ENCODE data around the gene MAP3K4.

DNA sequence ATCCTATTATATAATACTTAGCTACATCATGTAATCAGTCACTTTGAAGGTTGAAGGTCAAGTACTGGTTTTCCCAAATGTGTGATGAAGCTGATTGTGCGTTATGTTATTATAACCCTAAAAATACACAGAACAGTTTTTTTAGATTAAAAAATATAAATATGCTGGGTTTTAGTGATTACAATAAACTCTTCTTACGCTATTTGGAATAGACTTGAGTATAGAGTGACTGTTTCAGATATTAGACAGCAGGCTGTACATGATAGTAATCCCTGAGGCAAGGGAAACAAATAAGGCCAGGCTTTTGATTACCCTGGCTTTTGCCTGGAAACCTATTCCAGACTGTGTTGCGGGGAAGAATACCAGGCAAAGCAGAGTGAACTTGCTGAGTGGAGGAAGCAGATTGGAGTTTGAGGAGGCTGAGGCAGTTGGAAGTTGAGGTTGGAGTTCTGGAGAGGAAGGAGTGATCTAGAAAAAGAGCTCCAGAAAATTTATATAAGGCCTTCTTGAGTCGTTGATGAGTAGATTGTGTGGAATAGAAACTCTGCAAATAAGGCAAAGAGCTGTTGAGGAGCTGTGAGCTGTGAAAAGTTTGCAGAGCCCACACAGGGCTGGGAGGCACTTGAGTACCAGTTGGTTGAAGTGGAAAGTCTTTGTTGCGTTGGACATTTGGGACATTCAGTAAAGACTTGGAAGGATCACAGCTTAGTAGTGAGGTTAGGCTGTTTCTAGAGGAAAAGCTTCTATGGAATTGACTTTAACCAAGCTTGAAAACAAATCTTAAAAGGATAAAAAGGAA, 26.4 kb downstream of the MAP3K4 start:
- TF ChIP-seq SOX15 (CRISPR knock-in tag; IDR thresholded peaks at IDR 0.05) (no peak), ZNF138 (CRISPR knock-in tag; conservative IDR thresholded peaks at IDR 0.05) (no peak), TCF7 (CRISPR knock-in tag; IDR thresholded peaks at IDR 0.05; ENCODE audit: low read depth) (no peak), SP1 (CRISPR knock-in tag; conservative IDR thresholded peaks at IDR 0.05) (no peak), SMAD3 (CRISPR knock-in tag; IDR thresholded peaks at IDR 0.05; ENCODE audit: borderline replicate concordance) (no peak)
- TF ChIP-seq, protein P1, sequence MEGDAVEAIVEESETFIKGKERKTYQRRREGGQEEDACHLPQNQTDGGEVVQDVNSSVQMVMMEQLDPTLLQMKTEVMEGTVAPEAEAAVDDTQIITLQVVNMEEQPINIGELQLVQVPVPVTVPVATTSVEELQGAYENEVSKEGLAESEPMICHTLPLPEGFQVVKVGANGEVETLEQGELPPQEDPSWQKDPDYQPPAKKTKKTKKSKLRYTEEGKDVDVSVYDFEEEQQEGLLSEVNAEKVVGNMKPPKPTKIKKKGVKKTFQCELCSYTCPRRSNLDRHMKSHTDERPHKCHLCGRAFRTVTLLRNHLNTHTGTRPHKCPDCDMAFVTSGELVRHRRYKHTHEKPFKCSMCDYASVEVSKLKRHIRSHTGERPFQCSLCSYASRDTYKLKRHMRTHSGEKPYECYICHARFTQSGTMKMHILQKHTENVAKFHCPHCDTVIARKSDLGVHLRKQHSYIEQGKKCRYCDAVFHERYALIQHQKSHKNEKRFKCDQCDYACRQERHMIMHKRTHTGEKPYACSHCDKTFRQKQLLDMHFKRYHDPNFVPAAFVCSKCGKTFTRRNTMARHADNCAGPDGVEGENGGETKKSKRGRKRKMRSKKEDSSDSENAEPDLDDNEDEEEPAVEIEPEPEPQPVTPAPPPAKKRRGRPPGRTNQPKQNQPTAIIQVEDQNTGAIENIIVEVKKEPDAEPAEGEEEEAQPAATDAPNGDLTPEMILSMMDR (IDR thresholded peaks at IDR 0.05), result no peak
- TF ChIP-seq, protein P2, sequence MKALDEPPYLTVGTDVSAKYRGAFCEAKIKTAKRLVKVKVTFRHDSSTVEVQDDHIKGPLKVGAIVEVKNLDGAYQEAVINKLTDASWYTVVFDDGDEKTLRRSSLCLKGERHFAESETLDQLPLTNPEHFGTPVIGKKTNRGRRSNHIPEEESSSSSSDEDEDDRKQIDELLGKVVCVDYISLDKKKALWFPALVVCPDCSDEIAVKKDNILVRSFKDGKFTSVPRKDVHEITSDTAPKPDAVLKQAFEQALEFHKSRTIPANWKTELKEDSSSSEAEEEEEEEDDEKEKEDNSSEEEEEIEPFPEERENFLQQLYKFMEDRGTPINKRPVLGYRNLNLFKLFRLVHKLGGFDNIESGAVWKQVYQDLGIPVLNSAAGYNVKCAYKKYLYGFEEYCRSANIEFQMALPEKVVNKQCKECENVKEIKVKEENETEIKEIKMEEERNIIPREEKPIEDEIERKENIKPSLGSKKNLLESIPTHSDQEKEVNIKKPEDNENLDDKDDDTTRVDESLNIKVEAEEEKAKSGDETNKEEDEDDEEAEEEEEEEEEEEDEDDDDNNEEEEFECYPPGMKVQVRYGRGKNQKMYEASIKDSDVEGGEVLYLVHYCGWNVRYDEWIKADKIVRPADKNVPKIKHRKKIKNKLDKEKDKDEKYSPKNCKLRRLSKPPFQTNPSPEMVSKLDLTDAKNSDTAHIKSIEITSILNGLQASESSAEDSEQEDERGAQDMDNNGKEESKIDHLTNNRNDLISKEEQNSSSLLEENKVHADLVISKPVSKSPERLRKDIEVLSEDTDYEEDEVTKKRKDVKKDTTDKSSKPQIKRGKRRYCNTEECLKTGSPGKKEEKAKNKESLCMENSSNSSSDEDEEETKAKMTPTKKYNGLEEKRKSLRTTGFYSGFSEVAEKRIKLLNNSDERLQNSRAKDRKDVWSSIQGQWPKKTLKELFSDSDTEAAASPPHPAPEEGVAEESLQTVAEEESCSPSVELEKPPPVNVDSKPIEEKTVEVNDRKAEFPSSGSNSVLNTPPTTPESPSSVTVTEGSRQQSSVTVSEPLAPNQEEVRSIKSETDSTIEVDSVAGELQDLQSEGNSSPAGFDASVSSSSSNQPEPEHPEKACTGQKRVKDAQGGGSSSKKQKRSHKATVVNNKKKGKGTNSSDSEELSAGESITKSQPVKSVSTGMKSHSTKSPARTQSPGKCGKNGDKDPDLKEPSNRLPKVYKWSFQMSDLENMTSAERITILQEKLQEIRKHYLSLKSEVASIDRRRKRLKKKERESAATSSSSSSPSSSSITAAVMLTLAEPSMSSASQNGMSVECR (CRISPR knock-in tag; IDR thresholded peaks at IDR 0.05; ENCODE audit: borderline replicate concordance), result no peak
- TF ChIP-seq, protein P3, sequence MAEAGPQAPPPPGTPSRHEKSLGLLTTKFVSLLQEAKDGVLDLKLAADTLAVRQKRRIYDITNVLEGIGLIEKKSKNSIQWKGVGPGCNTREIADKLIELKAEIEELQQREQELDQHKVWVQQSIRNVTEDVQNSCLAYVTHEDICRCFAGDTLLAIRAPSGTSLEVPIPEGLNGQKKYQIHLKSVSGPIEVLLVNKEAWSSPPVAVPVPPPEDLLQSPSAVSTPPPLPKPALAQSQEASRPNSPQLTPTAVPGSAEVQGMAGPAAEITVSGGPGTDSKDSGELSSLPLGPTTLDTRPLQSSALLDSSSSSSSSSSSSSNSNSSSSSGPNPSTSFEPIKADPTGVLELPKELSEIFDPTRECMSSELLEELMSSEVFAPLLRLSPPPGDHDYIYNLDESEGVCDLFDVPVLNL (CRISPR knock-in tag; IDR thresholded peaks at IDR 0.05; ENCODE audit: borderline replicate concordance, low read depth), result no peak
- TF ChIP-seq, protein P4, sequence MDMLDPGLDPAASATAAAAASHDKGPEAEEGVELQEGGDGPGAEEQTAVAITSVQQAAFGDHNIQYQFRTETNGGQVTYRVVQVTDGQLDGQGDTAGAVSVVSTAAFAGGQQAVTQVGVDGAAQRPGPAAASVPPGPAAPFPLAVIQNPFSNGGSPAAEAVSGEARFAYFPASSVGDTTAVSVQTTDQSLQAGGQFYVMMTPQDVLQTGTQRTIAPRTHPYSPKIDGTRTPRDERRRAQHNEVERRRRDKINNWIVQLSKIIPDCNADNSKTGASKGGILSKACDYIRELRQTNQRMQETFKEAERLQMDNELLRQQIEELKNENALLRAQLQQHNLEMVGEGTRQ (CRISPR knock-in tag; IDR thresholded peaks at IDR 0.05), result no peak
- TF ChIP-seq, protein P5, sequence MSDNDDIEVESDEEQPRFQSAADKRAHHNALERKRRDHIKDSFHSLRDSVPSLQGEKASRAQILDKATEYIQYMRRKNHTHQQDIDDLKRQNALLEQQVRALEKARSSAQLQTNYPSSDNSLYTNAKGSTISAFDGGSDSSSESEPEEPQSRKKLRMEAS (CRISPR knock-in tag; IDR thresholded peaks at IDR 0.05), result no peak
- TF ChIP-seq, protein P6, sequence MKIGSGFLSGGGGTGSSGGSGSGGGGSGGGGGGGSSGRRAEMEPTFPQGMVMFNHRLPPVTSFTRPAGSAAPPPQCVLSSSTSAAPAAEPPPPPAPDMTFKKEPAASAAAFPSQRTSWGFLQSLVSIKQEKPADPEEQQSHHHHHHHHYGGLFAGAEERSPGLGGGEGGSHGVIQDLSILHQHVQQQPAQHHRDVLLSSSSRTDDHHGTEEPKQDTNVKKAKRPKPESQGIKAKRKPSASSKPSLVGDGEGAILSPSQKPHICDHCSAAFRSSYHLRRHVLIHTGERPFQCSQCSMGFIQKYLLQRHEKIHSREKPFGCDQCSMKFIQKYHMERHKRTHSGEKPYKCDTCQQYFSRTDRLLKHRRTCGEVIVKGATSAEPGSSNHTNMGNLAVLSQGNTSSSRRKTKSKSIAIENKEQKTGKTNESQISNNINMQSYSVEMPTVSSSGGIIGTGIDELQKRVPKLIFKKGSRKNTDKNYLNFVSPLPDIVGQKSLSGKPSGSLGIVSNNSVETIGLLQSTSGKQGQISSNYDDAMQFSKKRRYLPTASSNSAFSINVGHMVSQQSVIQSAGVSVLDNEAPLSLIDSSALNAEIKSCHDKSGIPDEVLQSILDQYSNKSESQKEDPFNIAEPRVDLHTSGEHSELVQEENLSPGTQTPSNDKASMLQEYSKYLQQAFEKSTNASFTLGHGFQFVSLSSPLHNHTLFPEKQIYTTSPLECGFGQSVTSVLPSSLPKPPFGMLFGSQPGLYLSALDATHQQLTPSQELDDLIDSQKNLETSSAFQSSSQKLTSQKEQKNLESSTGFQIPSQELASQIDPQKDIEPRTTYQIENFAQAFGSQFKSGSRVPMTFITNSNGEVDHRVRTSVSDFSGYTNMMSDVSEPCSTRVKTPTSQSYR (CRISPR knock-in tag; IDR thresholded peaks at IDR 0.05), result no peak
- TF ChIP-seq, protein P7, sequence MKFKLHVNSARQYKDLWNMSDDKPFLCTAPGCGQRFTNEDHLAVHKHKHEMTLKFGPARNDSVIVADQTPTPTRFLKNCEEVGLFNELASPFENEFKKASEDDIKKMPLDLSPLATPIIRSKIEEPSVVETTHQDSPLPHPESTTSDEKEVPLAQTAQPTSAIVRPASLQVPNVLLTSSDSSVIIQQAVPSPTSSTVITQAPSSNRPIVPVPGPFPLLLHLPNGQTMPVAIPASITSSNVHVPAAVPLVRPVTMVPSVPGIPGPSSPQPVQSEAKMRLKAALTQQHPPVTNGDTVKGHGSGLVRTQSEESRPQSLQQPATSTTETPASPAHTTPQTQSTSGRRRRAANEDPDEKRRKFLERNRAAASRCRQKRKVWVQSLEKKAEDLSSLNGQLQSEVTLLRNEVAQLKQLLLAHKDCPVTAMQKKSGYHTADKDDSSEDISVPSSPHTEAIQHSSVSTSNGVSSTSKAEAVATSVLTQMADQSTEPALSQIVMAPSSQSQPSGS (CRISPR knock-in tag; IDR thresholded peaks at IDR 0.05; ENCODE audit: borderline replicate concordance, low read depth), result no peak
- TF ChIP-seq, protein P8, sequence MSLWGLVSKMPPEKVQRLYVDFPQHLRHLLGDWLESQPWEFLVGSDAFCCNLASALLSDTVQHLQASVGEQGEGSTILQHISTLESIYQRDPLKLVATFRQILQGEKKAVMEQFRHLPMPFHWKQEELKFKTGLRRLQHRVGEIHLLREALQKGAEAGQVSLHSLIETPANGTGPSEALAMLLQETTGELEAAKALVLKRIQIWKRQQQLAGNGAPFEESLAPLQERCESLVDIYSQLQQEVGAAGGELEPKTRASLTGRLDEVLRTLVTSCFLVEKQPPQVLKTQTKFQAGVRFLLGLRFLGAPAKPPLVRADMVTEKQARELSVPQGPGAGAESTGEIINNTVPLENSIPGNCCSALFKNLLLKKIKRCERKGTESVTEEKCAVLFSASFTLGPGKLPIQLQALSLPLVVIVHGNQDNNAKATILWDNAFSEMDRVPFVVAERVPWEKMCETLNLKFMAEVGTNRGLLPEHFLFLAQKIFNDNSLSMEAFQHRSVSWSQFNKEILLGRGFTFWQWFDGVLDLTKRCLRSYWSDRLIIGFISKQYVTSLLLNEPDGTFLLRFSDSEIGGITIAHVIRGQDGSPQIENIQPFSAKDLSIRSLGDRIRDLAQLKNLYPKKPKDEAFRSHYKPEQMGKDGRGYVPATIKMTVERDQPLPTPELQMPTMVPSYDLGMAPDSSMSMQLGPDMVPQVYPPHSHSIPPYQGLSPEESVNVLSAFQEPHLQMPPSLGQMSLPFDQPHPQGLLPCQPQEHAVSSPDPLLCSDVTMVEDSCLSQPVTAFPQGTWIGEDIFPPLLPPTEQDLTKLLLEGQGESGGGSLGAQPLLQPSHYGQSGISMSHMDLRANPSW (CRISPR knock-in tag; conservative IDR thresholded peaks at IDR 0.05; ENCODE audit: low read depth), result no peak

All from WTC11 (cell line).